Adipocyte (in vitro differentiated cells): ENCODE results near the gene RPS21.

Experiments
- DNase-seq: peaks from one replicate; pipeline ENCODE4 v3.0.0-alpha.2; 2015; ENCODE audit warnings: low read depth
- H3K27me3 ChIP-seq: replicated peaks from 2 replicates; pipeline ENCODE4 v1.7.0; 2013; ENCODE audit warnings: mild to moderate bottlenecking, low read length, moderate library complexity; ENCODE audit not compliant: control insufficient read depth, insufficient read depth
- H3K36me3 ChIP-seq: 2 replicates; pipeline ENCODE4 v1.7.0; 2013; ENCODE audit warnings: low read length, mild to moderate bottlenecking, moderate library complexity; ENCODE audit not compliant: control insufficient read depth, insufficient read depth, severe bottlenecking
- H3K4me1 ChIP-seq: 2 replicates; pipeline ENCODE4 v1.7.0; 2013; ENCODE audit warnings: mild to moderate bottlenecking, low read length, moderate library complexity; ENCODE audit not compliant: control insufficient read depth, insufficient read depth
- H3K4me3 ChIP-seq: 2 replicates; pipeline ENCODE4 v1.7.0; 2013; ENCODE audit warnings: mild to moderate bottlenecking, low read length, moderate library complexity
- H3K9ac ChIP-seq: 2 replicates; pipeline ENCODE4 v1.7.0; 2013; ENCODE audit warnings: mild to moderate bottlenecking, low read length, moderate library complexity
- H3K9me3 ChIP-seq: 2 replicates; pipeline ENCODE4 v1.7.0; 2013; ENCODE audit warnings: mild to moderate bottlenecking, low read length, moderate library complexity; ENCODE audit not compliant: control insufficient read depth

Gene RPS21

DNA sequence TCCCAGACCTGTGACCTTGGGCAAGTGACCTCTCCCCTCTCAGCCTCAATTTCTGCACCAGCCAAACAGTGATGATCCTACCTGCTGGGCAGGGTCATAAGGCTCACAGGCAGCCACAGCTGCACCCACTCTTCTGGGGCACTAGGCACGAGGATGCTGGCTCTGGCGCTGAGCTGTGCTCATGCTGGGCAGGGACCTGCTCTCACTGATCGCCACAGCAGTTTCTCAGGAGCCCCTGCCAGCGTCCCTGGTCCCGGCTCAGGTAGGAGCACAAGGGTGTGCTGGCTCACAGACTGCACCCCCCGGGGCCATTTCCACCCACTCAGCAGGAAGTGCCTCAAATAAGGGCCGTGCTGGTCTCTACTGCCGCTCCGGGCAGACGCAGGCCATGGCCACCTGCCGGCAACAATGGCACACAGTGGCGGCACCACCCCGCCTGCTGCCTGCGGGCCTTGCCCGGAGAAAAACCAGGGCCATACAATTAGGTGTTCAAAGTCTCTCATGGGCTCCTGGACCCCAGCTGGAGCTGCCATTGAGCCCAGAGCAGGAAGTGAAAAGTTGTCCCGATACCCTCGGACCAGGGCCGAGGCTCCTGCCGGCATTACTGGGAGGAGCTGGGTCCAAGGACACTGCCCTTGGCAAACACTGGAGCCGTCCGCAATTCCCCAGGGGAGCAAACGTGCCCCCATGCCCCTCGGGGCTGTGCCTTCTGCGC is 24.7 kb downstream of the RPS21 start:
- no peaks in the 10 kb centered on the region for H3K9me3 ChIP-seq
- no peak overlapping the region for H3K4me3 ChIP-seq
- no peak overlapping the region for H3K9ac ChIP-seq
- no peaks in the 10 kb centered on the region for H3K36me3 ChIP-seq
- H3K27me3 ChIP-seq: peaks cover 21% of the 10 kb centered on the region
- DNase-seq: no peak
- H3K4me1 ChIP-seq: peaks cover under 1% of the 10 kb centered on the region

DNA sequence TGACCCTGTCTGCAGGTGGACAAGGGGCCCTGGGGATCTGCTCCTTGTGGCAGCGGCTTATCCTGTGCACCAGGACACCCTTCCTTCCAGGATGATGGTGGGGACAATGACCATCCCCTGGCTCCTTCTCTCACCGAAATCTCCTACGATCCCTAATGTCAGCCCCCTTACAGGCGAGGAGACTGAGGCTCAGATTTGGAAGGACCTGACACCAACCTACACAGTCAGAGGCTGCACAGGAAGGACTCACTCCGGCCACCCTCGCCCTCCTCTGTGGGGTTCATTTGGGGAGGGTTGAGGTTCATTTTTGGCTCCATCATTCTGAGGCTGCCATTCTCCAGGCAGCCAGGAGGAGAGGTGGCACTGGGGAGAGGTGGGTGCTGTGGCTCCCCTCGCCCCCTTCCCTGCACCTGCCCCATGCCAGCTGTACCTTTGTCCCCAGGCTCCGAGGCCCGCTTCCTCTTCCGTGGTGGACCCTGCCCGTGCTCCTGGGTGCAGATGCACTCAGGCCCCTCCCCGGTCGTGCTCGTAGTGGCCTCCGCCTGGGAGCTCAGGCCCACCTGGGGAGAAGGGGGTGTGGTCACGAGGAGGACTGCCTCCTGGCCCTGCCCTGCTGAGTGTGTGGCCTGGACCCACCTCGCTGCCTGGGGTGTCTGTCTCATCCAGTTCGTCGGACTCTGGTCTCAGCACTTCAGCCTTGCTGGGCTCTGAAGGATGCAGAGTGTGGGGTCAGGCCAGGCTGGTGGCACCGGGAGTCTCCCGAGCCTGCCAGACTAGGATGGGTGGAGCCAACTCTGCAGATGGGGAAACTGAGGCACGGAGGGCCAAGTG is 25.5 kb downstream of the RPS21 start:
- DNase-seq: no peak
- Histone ChIP-seq H3K9ac (no peak overlapping the region), H3K9me3 (no peaks in the 10 kb centered on the region), H3K27me3 (peaks cover 28% of the 10 kb centered on the region), H3K36me3 (no peaks in the 10 kb centered on the region), H3K4me3 (no peak overlapping the region), H3K4me1 (no peaks in the 10 kb centered on the region)

DNA sequence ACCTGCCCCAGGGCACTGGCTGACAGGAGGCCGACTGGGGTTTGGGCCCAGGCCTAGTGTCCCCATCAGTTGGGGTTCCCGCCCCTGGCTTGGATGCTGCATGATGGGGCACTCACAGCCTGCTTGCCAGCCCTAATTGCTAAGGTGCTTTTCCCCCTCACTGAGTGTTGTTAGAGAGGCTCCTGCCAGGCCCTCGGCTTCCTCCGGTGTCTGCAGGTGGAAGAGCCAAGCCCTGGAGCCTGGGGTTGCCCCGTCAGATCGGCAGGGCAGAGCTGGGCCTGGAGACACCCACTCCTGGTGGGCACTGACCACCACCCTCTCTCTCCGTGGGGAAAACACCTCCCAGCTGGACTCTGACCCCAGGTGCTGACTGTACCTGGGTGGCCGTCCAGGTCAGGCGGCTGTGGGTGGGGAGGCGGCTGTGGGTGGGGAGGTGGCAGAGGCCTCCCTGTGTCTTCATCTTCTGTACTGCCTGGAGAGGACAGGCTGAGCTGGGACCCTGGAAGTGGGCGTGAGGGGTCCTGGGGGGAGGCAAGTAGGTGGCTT is 26.2 kb downstream of the RPS21 start:
- H3K9me3 ChIP-seq: no peaks in the 10 kb centered on the region
- H3K36me3 ChIP-seq: no peaks in the 10 kb centered on the region
- H3K4me1 ChIP-seq: no peaks in the 10 kb centered on the region
- no peak overlapping the region for H3K9ac ChIP-seq
- DNase-seq: no peak
- H3K4me3 ChIP-seq: no peak overlapping the region
- H3K27me3 ChIP-seq: peaks cover 24% of the 10 kb centered on the region

DNA sequence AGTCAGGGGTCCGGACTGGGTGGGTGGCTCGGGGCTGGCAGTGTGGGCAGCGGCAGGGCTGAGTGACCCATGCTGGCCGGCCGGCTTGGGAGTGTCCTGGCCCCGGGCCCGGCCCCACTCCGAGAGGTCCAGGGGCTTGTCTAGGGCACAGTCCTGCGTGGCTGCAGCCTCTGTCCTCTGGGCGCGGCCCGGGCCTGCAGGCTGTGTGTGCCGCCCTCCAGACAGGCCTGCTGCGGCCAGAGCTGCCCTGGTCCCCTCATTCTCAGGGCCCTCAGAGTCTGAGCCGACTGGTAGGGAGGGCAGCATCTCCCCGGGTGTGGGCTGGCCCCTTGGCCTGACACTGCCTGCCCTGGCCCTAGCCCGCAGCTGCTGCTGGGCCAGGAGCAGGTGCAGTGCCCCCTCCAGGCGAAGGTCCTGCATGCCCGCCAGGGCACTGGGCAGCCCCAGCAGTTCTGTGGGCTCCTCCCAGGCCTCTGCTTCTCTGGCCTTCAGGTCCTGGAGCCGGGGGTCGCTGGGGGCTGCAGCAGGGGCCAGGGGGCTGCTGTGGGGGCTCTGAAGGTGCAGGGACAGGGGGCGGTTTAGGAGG is 27.1 kb downstream of the RPS21 start:
- no peaks in the 10 kb centered on the region for H3K9me3 ChIP-seq
- no peak for DNase-seq
- H3K9ac ChIP-seq: no peak overlapping the region
- no peaks in the 10 kb centered on the region for H3K36me3 ChIP-seq
- no peak overlapping the region for H3K4me3 ChIP-seq
- H3K4me1 ChIP-seq: no peaks in the 10 kb centered on the region
- H3K27me3 ChIP-seq: peaks cover 28% of the 10 kb centered on the region

DNA sequence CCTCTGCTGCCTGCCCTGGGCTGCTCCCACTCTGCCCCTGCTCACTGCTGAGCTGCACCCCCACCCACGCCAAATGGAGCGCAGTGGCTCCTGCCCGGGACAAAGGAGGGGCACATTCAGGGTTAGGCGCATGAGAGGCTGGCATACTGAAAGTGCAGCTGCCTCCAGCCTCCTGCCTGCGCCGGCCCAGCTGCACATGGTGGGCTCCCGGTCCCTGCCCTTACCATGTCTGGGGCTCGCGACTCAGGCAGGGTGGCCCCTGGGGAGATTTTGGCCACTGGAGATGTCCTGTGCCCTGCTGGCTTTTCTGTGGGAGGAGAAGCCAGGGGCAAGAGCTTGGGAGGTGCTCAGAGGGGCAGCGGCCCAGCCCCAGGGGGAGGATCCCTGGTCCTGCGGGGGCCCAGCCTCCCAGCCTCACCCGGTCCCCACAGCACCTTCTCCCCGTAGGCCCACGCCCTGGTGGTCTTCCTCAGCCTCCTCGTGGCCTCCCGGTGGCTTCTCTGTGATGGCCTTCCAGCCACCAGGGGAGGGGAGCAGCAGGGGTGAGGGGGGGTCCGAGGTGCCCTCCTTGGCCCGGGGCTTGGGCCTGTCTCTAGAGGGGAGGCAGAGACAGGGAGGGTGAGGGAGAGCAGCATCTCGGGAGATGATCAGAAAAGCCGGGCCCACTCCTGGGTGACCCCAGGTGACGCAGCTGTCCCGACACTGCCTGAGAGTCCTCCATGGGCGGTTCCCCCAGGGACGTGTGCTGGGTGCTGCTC is 28.6 kb downstream of the RPS21 start:
- no peaks in the 10 kb centered on the region for H3K36me3 ChIP-seq
- peaks cover 39% of the 10 kb centered on the region for H3K27me3 ChIP-seq
- no peaks in the 10 kb centered on the region for H3K4me1 ChIP-seq

DNA sequence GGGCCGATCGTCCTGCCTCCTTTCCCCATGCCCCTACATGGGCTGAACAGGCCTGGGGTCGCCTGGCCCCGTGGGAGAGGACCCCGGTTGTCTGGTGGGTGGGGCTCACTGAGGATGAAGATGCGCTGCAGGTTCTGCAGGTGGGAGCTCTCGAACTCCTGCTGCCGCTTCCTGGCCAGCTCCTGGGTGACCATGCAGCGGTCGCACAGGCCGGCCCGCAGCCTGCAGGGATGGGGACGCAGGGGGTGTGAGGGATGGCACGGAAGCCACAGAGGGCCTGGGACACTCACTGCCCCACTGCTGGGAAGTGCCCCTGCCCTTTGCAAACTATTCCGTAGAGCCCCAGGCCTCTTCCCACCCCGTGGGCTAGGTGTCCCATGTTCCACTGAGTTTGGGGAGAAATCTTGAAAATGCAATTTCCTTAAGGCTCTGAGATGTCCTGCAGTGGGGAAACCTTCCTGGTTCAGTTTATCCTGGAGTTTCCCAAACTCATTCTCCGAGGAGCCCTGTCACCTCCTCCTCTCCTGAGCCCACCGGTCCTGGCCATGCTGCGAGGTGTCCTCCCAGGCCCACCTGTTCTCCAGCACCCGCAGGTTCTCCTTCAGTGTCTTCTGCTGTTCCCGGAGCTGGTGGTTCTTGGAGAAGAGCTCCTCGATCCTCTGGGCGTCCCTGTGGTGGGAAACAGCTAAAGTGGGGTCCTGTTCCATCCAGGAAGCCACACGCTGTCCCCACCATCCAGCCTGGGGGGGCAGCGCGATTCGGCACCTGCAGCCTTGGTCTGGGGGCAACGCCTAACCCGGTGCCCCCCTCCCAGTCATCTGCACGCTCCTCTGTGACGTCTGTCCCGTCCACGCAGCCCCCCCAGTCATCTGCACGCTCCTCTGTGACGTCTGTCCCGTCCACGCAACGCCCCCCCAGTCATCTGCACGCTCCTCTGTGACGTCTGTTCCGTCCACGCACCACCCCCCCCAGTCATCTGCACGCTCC is 30.0 kb downstream of the RPS21 start:
- no peaks in the 10 kb centered on the region for H3K36me3 ChIP-seq
- no peak overlapping the region for H3K9ac ChIP-seq
- H3K4me1 ChIP-seq: no peaks in the 10 kb centered on the region
- DNase-seq: no peak
- H3K4me3 ChIP-seq: no peak overlapping the region
- H3K27me3 ChIP-seq: peaks cover 36% of the 10 kb centered on the region
- H3K9me3 ChIP-seq: no peaks in the 10 kb centered on the region

More for the DNA sequence above, 28.6 kb downstream of the RPS21 start:
- Histone ChIP-seq H3K9ac (no peak overlapping the region), H3K4me3 (no peak overlapping the region), H3K9me3 (no peaks in the 10 kb centered on the region)
- DNase-seq: no peak

DNA sequence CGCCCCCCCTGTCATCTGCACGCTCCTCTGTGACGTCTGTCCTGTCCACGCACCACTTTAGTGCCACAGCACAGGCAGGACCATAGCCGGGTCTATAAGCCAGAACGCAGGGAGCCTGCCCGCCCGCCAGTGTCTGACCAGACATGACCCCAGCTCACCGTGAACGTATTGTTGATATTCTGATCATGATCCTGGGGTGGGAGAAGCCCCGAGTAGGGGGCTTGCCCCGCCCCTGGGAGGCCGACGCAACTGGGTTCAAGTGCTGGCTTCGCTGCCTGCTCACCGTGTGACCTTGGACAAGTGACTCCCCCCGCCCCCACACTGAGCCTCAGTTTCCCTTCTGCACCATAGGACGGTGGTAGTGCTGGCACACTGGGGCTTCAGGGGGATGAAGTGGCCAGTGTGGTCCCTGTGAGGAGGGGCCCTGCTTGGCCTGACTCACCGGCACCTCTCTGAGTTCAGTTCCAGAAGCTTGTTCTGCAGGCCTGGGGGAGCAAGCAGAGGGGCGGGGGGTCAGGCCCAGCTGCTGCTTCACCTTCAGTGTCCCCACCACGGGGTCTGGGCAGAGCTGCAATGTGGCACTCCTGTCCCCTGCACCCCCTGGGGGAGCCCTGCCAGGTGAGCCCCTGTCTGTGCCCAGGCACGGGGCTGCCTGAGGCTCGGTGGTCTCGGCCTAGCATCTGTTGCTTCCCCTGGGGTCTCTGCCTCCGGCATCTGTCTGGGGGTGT is 31.2 kb downstream of the RPS21 start:
- no peak for DNase-seq
- H3K27me3 ChIP-seq: peaks cover 35% of the 10 kb centered on the region
- no peaks in the 10 kb centered on the region for H3K4me1 ChIP-seq
- no peak overlapping the region for H3K9ac ChIP-seq
- H3K9me3 ChIP-seq: no peaks in the 10 kb centered on the region
- no peak overlapping the region for H3K4me3 ChIP-seq
- no peaks in the 10 kb centered on the region for H3K36me3 ChIP-seq

DNA sequence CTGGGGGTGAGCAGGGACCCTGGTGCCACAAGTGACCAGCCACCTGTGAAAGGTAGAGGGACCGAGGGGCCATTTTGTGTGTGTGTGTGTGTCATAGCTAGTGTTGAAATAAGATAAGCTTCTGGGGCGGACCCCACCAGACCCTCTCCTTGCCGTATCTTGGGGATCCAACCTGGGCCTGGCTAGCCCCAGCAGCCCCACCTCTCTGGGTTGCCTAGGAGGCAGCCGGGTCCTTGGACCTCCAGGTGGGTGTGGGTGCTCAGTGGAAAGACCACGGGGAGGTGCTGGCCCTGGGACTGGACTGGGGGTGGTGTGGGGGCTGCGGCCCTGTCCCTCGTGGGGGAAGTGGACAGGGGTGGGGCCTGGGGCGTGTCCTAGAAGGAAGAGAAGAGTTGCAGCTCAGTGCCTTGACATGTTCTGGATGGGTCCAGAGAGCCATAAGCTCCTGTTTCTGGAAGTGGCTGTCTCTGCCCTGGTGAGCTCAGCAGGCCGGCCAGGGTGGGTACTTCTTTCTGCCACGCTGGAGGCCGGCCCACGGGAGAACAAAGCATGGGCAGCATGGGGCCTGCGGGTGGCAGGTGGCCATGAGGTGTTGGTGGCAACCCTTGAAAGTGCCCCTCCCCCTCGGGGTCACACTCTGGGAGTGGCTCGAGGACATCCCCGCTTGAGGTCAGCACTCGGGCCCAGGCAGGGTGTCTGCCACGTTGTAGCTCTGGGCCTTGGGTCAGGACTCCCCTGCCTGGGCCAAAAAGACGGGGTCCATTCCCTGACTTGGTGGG is 32.0 kb downstream of the RPS21 start:
- no peaks in the 10 kb centered on the region for H3K4me1 ChIP-seq
- no peak for DNase-seq
- H3K27me3 ChIP-seq: peaks cover 39% of the 10 kb centered on the region
- no peaks in the 10 kb centered on the region for H3K9me3 ChIP-seq
- H3K4me3 ChIP-seq: no peak overlapping the region
- no peaks in the 10 kb centered on the region for H3K36me3 ChIP-seq
- H3K9ac ChIP-seq: no peak overlapping the region

DNA sequence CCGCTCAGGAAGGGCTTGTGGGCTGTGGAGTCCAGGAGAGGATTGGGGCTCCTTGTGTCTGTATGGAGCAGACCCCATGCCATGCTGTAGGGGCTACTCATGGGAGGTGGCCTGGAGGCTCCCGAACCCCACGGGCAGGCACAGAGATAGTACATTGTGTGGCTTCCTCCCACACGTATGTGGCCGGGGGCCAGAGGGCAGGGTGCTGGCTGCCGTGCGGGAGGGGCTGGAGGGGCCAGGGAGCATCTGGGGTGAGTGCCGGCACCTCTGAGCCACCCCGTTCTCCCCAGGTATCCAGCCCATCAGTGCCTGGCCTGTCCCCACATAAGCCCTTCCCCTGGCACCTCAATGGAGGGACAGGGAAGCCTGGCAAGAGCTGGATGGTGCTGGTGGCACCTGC is 32.9 kb downstream of the RPS21 start:
- Histone ChIP-seq H3K36me3 (no peaks in the 10 kb centered on the region), H3K9me3 (no peaks in the 10 kb centered on the region), H3K27me3 (peaks cover 42% of the 10 kb centered on the region), H3K9ac (no peak overlapping the region), H3K4me1 (no peaks in the 10 kb centered on the region), H3K4me3 (no peak overlapping the region)
- no peak for DNase-seq
